K562 treated with DMSO at 1 percent for 4 hours (cell line): ENCODE results near the gene CYP39A1. TPM values are rescaled to one million over a fixed set of nuclear protein-coding genes. Genes with fewer than 3 reads are reported as not detected.

ENCODE experiments used
- total RNA-seq: library from RNA; unstranded; fragments of 300-600 nt; gene quantifications from 2 replicates; pipeline ENCODE4 v1.2.3, GENCODE V29; 2022; ENCODE audit not compliant: insufficient read depth

CYP39A1 gene, protein sequence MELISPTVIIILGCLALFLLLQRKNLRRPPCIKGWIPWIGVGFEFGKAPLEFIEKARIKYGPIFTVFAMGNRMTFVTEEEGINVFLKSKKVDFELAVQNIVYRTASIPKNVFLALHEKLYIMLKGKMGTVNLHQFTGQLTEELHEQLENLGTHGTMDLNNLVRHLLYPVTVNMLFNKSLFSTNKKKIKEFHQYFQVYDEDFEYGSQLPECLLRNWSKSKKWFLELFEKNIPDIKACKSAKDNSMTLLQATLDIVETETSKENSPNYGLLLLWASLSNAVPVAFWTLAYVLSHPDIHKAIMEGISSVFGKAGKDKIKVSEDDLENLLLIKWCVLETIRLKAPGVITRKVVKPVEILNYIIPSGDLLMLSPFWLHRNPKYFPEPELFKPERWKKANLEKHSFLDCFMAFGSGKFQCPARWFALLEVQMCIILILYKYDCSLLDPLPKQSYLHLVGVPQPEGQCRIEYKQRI
- not detected in 2 replicates for total RNA-seq

DNA sequence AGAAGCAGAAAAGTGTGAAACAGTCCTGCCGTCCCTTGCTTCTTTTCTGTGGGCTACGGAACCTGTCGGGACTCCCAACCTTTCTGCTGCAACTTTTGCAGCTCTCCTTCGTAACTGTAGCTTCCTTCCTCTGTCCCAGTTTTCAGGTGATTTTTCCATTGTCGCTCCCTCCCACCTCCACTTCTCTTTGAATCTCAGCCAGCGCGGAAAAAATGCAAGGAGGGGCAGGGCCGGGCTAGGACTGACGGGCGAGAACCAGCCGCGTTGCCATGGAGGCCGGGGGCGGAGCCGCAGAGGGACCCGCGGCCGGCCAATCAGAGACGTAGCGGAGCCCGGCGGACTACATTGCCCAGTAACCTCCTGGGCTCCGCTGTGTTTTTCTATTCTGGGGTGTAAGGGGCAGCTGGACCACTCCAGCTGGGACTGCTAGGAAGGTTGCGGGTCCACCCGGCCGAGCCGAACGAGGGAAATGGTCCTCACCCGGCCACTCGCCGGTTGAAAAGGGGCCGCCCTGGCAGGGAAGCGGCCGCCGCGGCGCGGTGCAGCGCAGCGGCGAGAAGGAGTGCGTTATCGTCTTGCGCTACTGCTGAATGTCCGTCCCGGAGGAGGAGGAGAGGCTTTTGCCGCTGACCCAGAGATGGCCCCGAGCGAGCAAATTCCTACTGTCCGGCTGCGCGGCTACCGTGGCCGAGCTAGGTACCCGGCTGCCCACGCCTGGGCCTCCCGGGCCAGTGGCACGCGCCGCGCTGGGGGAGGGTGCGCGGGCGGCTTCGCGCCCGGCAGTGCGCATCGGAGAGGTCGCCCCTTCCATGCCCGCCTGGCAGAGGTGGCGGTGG lies at the start of gene CYP39A1, which contains the start of gene SLC25A27:
Gene CYP39A1, minus strand, starts transcription at position 216 of the 836 bp plus-strand sequence. CDS start 236 bp downstream, outside the sequence.
Gene SLC25A27, plus strand, starts transcription at position 373 of the 836 bp plus-strand sequence. Its CDS starts 218 bp downstream, at position 591.

DNA sequence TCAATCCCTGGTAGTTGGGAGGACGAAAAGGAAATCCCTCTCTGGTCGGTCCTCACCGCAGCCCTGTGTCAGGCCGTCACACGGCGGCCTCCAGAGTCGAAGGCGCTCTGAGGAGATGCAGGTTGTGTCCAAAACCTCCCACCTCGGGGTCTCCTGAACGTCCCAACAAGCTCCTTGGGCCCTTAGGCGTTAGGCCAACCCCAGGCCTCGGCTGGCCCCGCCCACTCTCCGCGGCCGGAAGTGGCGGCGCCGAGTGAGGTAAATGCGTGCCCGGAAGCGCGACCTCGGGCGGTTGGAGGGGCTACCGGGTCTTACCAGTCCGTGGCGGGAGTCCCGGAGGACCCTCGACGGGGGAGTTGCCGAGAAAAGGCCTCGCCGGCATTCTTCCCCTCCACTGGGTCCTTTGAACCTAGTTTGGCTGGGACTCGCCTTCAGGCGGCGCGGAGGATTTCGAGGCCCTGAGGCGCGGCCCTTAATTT lies 35.0 kb upstream of the CYP39A1 start, which contains the start of gene TDRD6:
Gene TDRD6, plus strand, starts transcription at position 267 of the 479 bp plus-strand sequence. CDS start 244 bp downstream, outside the sequence.

Other genes starting within 250 kb of the CYP39A1 start
- not detected in 2 replicates for gene RCAN2, start 161.4 kb downstream of the CYP39A1 start, total RNA-seq
- gene SLC25A27, start 157 bp upstream of the CYP39A1 start, total RNA-seq = not detected in 2 replicates
- 0.15 and 0.33 TPM in 2 replicates for gene TDRD6, start 35.1 kb upstream of the CYP39A1 start, total RNA-seq
- not detected in 2 replicates for gene PLA2G7, start 82.6 kb upstream of the CYP39A1 start, total RNA-seq
- gene ANKRD66, start 94.1 kb upstream of the CYP39A1 start, total RNA-seq = not detected in 2 replicates
- gene MEP1A, start 140.6 kb upstream of the CYP39A1 start, total RNA-seq = not detected in 2 replicates